Transverse colon (tissue), 4 donors: Measurements from ENCODE around the gene IGSF3. TPM values are rescaled to one million over a fixed set of nuclear protein-coding genes. Genes with fewer than 3 reads are reported as not detected.

Experiments
- DNase-seq: peaks from one replicate; pipeline ENCODE4 v3.0.0-alpha.2; 2019
- H3K27ac ChIP-seq, 4 donors: fragments of 200-600 bp; sonication (generic); 2 replicates each; pipeline ENCODE4 v1.5.1; 2016 to 2018; ENCODE audit warnings: inconsistent platforms in 4 of 4
- H3K27me3 ChIP-seq: fragments of 200-600 bp; sonication (generic); 2 replicates; pipeline ENCODE4 v1.5.1; 2017; ENCODE audit warnings: inconsistent platforms
- H3K36me3 ChIP-seq, 4 donors: fragments of 200-600 bp; sonication (generic); 2 replicates each; pipeline ENCODE4 v1.5.1; 2017 to 2019; ENCODE audit warnings: inconsistent platforms in 4 of 4
- H3K4me1 ChIP-seq, 4 donors: fragments of 200-600 bp; sonication (generic); 2 replicates each; pipeline ENCODE4 v1.5.1; 2017 to 2020; ENCODE audit warnings: inconsistent platforms in 4 of 4
- H3K4me3 ChIP-seq, 4 donors: fragments of 200-600 bp; sonication (generic); 1 replicate in 1 of 4; 2 replicates in 3 of 4; pipeline versions ENCODE4 v1.5.1 to v1.6.1; 2017 to 2019; ENCODE audit warnings: inconsistent platforms in 4 of 4
- H3K9me3 ChIP-seq, 2 donors: fragments of 200-600 bp; sonication (generic); 2 replicates each; pipeline ENCODE4 v1.5.1; 2017 to 2019; ENCODE audit warnings: inconsistent platforms in 2 of 2
- EP300 ChIP-seq: sonication (generic); formaldehyde crosslinking; IDR thresholded peaks from one replicate; pipeline ENCODE4 v1.6.1; 2017; ENCODE audit warnings: antibody characterized with exemption, low read depth
- POLR2A ChIP-seq: fragments of 450-650 bp; IDR thresholded peaks from one replicate; pipeline ENCODE4 v1.6.1; 2016; ENCODE audit warnings: antibody characterized with exemption, mild to moderate bottlenecking, moderate library complexity
- POLR2AphosphoS5 ChIP-seq, 3 donors: sonication (generic); formaldehyde crosslinking; IDR thresholded peaks; one replicate each; pipeline ENCODE4 v1.6.1; 2016; ENCODE audit warnings: antibody characterized with exemption in 3 of 3
- WGBS, 2 donors: methylation state at CpG; one replicate each; pipeline ENCODE4 v1.1.5; 2018; ENCODE audit warnings: low coverage in 1 of 2; 5-methylcytosine and 5-hydroxymethylcytosine counted together
- in situ Hi-C, 4 donors: fragments of 200-750 bp; cut with MboI; loops; one replicate each; pipeline versions ENCODE4 v1.15.0 to v1.15.1; 2017; ENCODE audit warnings: low sequenced_read_pairs in 3 of 4, low pct_ligation_motif_present in 1 of 4, low pct_unique_long_range_greater_than_20kb in 1 of 4
- intact Hi-C: fragments of 100-400 bp; cut with DNase I; formaldehyde crosslinking; loops from one replicate; pipeline ENCODE4 v1.15.1; 2023; ENCODE audit warnings: low total_unique reads
- total RNA-seq, 4 donors: library from RNA; depleted of rRNA; stranded (reverse); fragments of >200 nt; gene quantifications; one replicate each; pipeline ENCODE4 v1.1.0, GENCODE V29; 2016
- TF ChIP-seq, protein P1 (sequence below), 5 experiments: fragments of 200-600 bp in 3 of 5; fragments of 450-650 bp in 2 of 5; sonication (generic) in 3 of 5; IDR thresholded peaks; 1 replicate in 2 of 5; 2 replicates in 3 of 5; pipeline ENCODE4 v1.5.1; 2016 to 2017; ENCODE audit warnings: antibody characterized with exemption in 5 of 5, inconsistent platforms in 3 of 5, mild to moderate bottlenecking in 2 of 5, moderate library complexity in 1 of 5

The IGSF3 gene
- total RNA-seq, 4 donors from 2014 or later, result 36.7 to 75.8 (median 56.9) TPM

DNA sequence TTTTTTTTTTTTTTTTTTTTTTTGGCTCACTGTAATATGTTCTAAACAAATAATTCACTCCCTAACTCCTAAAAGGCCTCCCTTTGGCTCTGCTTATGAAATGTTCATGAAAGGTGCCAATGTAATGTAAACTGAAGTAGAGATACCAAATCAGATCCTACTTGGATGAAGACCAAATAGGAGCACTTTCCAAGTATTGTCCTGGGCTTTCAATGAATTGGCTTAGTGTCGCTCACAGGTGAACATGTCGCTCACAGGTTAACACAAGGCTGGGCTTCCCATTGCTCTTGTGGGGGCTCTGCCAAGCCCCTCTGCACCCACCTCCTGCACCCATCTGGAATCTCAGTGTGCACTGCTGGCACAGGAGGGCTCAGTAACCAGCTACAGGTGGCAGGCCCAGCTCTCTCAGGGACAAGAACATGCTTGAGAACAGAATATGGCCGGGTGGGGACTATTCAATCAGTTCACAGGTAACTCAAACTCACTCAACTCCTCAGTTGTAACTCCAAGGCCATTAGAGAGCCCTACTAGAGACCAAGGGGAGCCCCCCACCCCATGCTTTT lies 86.1 kb downstream of the IGSF3 start:
- DNase-seq, result no peak
- Histone ChIP-seq H3K4me3 (no peak overlapping the region), H3K27me3 (no peaks in the 10 kb centered on the region), H3K27ac (no peak overlapping the region), H3K9me3 (no peaks in the 10 kb centered on the region), H3K4me1 (no peaks in the 10 kb centered on the region), H3K36me3 (no peaks in the 10 kb centered on the region)
- TF ChIP-seq POLR2A (no peak), POLR2AphosphoS5 (IDR thresholded peaks at IDR 0.05) (no peak), EP300 (no peak)
- TF ChIP-seq, protein P1, sequence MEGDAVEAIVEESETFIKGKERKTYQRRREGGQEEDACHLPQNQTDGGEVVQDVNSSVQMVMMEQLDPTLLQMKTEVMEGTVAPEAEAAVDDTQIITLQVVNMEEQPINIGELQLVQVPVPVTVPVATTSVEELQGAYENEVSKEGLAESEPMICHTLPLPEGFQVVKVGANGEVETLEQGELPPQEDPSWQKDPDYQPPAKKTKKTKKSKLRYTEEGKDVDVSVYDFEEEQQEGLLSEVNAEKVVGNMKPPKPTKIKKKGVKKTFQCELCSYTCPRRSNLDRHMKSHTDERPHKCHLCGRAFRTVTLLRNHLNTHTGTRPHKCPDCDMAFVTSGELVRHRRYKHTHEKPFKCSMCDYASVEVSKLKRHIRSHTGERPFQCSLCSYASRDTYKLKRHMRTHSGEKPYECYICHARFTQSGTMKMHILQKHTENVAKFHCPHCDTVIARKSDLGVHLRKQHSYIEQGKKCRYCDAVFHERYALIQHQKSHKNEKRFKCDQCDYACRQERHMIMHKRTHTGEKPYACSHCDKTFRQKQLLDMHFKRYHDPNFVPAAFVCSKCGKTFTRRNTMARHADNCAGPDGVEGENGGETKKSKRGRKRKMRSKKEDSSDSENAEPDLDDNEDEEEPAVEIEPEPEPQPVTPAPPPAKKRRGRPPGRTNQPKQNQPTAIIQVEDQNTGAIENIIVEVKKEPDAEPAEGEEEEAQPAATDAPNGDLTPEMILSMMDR (IDR thresholded peaks at IDR 0.05), result no peak
- 70% methylated on average over 3 of the region's 3 CpGs; no CpG with 5 or more reads in 1 of the 2 donors for WGBS, 2 donors
- intact Hi-C loops, result no loop called here
- in situ Hi-C loops, result loop anchor here in 3 of 4 donors (25.0 kb wide), 2 partner anchors 456 to 481 kb away; partner anchors contain the start of gene TTF2 (in 1 of the 3)

DNA sequence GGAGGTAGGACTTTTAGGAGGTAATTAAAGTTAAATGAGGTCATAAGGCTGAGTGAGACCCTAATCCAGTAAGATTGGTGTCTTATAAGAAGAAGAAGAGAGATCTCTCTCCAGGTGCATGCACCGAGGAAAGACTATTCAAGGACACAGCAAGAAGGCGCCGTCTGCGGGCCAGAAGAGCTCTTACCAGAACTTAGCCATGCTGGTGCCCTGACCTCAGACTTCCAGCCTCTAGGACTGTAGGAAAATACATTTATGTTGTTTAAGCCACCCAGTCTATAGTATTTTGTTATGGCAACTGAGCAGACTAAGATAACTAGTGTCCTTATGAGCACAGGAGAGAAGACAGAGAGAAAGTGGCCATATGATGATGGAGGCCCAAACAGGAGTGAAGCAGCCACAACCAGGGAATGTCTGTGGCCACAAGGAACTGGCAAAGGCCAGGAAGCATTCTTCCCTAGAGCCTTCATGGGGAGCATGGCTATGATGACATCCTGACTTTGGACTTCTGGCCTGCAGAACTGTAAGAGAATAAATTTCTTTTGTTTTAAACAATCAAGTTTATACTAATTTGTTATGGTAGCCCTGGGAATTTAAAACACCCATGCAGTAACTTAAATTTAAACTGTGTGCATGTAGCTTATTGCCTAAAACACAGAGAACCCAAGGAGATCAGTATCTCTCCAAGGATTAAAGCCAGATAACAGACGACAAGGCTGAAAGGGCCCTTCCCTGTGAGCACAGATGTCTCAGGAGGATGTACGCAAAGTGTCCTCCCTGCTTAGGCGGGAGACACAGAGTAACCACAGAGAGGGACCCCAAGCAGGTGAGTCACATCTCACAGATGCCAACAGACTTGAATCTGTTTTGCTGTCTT lies 86.8 kb downstream of the IGSF3 start:
- in situ Hi-C loops, result loop anchor here in 3 of 4 donors (25.0 kb wide), 2 partner anchors 457 to 482 kb away; partner anchors contain the start of gene TTF2 (in 1 of the 3)
- Histone ChIP-seq H3K4me1 (no peaks in the 10 kb centered on the region), H3K27ac (no peak overlapping the region), H3K27me3 (no peaks in the 10 kb centered on the region), H3K4me3 (no peak overlapping the region), H3K9me3 (no peaks in the 10 kb centered on the region), H3K36me3 (no peaks in the 10 kb centered on the region)
- 84 to 100% methylated on average over 5 to 7 of the region's 7 CpGs for WGBS, 2 donors
- DNase-seq, result no peak
- intact Hi-C loops, result no loop called here
- no peak for TF ChIP-seq POLR2AphosphoS5 (IDR thresholded peaks at IDR 0.05)
- TF ChIP-seq EP300, result no peak
- TF ChIP-seq, protein P1 (IDR thresholded peaks at IDR 0.05), result no peak
- no peak for TF ChIP-seq POLR2A

DNA sequence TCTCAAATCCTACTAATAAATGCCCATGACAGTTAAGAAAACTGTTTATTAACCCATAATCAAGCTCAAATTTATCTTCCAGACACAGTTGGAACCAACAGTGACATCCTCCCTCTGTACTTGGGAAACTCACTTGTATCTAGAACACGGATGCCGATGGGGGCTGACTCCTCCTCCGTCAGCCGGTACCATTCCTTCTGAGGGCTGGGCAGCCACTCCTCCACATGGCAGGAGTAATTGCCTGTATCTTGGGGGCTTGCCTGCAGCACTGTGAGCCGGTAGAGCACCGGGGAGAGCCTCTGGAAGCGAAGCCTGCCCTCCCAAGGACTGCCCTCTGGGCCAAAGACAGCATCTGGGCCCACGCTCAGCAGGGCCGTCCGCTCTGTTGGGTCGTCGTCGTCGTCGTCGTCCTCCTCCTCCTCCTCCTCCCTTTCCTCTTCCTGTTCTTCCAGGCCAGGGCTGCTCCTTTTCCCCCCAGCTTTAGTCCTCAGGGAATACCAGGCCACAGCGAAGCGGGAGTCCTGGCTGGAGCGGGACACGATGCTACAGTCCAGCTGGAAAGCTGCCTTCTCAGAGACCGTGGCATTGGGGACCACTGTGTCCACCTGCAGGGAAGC lies 88.2 kb downstream of the IGSF3 start:
- in situ Hi-C loops (loop anchor here in 3 of 4 donors (25.0 kb wide), 2 partner anchors 458 to 483 kb away; partner anchors contain the start of gene TTF2 (in 1 of the 3)), intact Hi-C loops (loop anchor here (10.0 kb wide), 1 partner anchor 475 kb away; no protein-coding TSS in a partner anchor)
- TF ChIP-seq, protein P1 (IDR thresholded peaks at IDR 0.05), result no peak
- TF ChIP-seq POLR2A (no peak), POLR2AphosphoS5 (IDR thresholded peaks at IDR 0.05) (no peak), EP300 (no peak)
- 90% methylated on average over 21 of the region's 21 CpGs; no CpG with 5 or more reads in 1 of the 2 donors for whole genome bisulfite sequencing, 2 donors
- no peak for DNase-seq
- Histone ChIP-seq H3K27me3 (no peaks in the 10 kb centered on the region), H3K27ac (no peak overlapping the region), H3K4me3 (no peak overlapping the region), H3K9me3 (no peaks in the 10 kb centered on the region), H3K36me3 (no peaks in the 10 kb centered on the region), H3K4me1 (peaks cover 0 to 5% (median 0%) of the 10 kb centered on the region in 4 donors)

DNA sequence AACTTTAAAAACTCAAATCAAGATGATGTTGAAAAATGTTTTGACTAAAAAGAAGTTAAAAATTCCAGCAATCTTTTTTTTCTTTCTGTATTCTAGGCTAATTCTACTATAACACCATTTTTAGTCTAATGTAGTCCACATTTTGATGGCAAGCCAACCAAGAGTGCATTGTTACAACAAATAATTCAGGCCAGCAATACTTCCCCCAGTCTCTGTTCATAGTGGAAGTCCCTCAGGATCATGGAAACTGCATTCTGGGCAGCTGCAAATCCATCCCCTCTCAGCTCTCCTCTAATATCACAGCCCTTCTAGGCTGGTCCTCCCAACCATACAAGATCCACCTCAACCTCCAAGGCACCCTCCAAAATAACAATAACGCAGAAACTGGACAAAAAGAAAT lies 89.0 kb downstream of the IGSF3 start:
- Histone ChIP-seq H3K9me3 (no peaks in the 10 kb centered on the region), H3K4me1 (peaks cover 0 to 9% (median 0%) of the 10 kb centered on the region in 4 donors), H3K27me3 (no peaks in the 10 kb centered on the region), H3K36me3 (no peaks in the 10 kb centered on the region), H3K27ac (no peak overlapping the region), H3K4me3 (no peak overlapping the region)
- 91 to 100% methylated on average over 1 of the region's 1 CpG for WGBS, 2 donors
- no peak for DNase-seq
- intact Hi-C loops (loop anchor here (10.0 kb wide), 1 partner anchor 476 kb away; no protein-coding TSS in a partner anchor), in situ Hi-C loops (loop anchor here in 3 of 4 donors (25.0 kb wide), 2 partner anchors 459 to 484 kb away; partner anchors contain the start of gene TTF2 (in 1 of the 3))
- TF ChIP-seq POLR2AphosphoS5 (IDR thresholded peaks at IDR 0.05) (no peak), EP300 (no peak), POLR2A (no peak)
- TF ChIP-seq, protein P1 (IDR thresholded peaks at IDR 0.05), result no peak
